Limb (tissue), 2 donors: ENCODE measurements around the gene AVEN.
"Not testable (repeated sequence)": the region's sequence is repeated elsewhere in the genome, so short reads cannot be mapped to it uniquely, and the experiment has no call there.

ENCODE experiments used
- DNase-seq, 2 donors: peaks; one replicate each; pipeline ENCODE4 v3.0.0-alpha.2; 2016; ENCODE audit errors: extremely low spot score in 2 of 2

AVEN gene

DNA sequence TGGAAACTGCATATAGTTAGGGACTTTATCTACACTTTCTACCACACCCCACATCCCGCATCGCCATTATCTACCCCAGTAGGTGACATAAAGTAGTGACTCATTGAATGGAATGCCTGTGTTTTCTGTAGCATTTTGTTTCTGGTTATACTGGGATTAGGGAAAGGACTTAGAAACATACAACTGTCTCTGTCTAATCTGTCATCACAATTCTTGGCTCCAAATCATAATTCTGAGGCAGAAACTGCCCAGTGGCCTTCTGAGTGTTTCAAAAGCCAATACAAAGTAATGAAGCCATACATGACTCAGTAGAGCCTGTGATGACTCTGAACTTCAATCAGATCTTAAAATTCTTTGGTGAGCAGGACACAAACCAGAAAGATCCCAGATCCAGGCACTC lies 186.4 kb downstream of the AVEN start:
- DNase-seq = no peak

DNA sequence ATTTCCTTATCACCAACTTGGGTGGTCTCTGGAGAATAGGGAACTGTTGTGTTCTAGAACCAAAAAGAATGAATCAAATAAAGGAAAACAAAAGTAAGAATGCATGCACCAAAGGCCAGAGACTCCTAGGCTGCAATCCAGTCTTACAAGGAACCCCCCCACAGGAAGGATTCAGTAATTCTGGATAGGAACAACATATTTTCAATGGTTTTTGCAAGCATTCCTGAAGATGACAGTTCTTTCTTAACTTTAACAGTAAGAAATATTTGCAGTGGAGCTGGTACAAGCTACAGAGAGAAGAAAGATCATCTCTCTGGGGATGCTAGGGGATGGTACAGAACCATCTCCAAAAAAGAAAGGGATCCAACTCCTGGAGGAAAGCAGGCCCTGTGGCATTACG lies 186.9 kb downstream of the AVEN start:
- DNase-seq = no peak

DNA sequence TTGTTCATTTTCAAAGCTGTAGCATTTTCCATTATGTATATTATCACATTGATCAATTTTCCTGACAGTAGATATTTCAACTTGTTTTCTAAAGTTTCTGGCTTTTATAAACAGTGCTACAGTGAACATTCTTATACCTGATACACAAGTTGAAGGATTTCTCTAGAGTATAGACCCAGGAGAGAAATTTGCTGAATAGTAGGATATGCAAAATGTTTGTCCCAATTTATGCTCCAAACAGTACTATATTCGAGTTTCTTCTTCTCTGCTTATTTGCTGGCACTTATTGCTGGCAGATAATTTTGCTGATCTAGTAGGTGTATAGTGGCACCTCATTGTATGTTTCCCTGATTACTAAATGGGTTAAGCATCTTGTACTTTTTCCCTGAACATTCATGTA lies 187.9 kb downstream of the AVEN start:
- DNase-seq = no peak

DNA sequence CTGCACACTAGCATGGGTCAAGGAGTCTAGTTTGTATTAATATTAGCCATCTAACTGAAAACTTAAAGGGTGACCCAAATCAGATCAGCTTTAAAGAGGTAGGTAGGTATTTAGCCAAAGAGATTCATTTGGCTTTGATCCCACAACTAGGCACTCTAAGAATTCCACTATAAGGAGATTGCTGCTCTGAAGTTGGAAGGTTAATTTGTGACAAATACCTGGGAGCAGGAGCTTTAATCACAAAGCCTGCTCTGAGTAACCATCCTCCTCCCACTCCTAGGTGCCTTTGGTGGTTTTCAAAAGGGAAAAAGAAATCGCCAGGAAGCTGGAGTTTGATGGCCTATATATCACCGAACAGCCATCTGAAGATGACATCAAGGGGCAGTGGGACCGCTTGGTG lies 191.0 kb downstream of the AVEN start:
- no peak for DNase-seq

DNA sequence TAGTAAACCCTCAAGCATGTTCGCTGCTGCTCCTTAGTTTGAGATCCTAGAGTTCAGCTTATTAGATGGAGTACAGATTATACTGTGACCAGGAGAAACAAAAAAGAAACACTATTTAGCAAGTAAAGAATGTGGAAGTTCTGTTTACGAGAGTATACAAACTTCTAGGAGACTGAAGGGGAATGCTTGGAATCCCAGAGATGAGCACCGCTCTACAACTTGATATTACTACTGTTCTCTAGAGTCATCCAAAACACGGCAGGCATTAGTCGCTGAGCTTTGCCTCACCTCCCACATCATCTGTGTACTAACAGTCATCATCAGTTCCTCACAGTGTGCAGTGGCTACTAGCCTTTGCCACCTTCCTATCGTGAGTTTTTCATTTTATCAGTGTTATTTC lies 192.1 kb downstream of the AVEN start:
- no peak for DNase-seq

DNA sequence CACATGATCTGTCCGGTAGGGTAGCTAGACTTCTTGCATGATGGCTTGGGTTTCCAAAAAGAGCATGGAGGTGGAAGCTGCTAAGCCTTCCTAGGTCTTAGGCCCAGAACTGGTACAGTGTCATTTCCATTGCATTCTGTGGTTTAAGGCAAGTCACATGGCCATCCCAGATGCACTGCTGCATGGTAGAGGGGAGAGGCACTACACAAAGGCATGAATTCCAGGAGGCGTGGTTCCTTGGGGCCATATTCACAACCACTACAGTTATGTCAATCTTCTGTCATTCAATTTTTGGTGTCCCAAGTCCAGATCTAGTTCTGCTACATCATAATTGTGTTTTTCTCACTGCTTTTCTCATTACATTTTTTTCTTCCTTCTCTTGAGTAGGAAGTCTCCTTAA lies 192.9 kb downstream of the AVEN start:
- DNase-seq = no peak

DNA sequence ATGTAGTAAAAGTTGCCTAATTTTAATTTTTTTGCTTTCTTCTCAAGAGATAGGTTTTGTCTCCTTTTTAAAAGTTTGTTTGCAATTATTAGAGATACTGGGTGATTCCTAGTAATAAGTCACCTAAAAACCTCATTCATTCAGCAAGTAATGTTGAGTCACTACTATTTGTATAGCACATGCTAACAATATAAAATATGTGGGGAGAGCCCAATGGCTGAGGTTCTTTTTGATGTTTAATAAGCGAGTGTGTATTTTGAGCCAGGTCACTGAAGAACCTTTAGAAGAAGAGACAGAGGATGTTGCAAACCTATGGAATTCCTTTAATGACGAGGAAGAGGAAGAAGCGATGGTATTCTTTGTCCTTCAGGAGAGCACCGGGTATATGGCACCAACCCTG lies 194.4 kb downstream of the AVEN start:
- DNase-seq = no peak

DNA sequence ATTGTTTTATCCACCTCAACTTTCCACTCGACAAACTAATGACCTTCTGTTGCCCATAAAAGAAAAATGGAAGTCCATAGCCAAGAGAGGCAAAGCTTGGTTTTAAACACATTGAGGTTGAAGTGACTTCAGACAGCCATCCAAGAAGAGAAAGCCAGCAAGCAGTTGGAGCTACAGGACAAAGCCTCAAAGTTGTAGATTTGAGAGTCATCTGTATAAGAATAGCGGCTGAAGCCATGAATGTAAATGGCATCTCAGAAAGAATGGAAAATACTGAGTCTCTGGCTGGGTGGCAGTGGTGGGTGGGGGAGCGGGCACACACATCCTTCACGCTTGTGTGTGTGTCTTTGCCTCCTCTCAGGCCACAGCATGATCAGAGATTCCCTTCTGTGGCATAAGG lies 194.8 kb downstream of the AVEN start:
- no peak for DNase-seq

DNA sequence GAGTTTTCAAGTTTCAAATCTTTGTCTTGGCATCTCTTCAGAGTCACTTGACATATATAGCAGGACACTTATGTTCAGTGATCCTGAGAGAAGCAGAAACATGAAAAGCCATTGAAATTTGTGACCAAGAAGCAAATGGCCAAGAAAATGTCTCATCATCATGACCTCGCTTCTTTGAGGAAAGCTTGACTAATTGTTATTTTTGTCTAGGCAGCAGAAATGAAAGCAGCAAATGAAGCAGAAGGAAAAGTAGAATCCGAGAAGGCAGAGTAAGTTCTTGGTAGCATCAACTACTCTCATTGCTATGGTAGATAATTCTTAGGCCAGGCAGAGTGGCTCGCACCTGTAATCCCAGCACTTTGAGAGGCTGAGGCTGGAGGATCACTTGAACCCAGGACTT lies 198.4 kb downstream of the AVEN start:
- DNase-seq = no peak

DNA sequence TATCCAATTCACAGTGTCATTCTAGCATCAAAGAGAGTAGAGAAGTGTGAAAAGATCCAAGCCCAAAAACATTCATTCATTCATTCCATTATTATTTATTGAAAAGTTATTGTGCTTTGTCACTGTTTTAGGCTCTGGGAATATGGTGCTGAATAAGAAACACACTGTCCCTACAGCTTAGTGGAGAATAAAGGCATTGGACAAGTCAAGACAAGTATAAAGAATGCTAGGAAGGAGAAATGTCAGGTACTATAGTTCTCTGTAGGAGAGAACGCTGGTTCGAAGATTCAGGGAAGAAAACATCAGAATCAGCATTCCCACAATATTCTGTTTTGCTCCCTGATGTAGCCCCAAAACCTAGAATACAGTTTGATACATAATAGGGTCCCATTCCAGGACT lies 199.5 kb downstream of the AVEN start:
- DNase-seq = no peak

DNA sequence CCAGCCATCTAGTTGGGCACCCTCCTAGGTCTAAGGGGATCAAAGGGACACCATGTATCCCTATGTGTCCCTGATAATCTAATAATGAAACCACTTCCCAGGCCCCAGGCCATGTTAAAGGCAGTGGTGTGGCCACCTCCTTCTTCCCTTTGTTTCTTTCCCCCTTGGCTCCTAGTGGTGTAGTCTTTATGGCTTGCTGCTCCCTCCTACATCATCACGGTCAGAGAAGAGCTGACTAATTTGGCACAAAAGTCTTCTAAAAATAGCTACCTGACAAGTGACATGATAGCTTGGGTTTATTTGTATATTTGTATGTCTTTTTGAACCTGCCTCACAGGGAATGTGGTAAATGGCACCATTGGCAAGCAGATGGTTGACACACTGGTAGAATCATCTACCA lies 201.7 kb downstream of the AVEN start:
- DNase-seq = no peak

DNA sequence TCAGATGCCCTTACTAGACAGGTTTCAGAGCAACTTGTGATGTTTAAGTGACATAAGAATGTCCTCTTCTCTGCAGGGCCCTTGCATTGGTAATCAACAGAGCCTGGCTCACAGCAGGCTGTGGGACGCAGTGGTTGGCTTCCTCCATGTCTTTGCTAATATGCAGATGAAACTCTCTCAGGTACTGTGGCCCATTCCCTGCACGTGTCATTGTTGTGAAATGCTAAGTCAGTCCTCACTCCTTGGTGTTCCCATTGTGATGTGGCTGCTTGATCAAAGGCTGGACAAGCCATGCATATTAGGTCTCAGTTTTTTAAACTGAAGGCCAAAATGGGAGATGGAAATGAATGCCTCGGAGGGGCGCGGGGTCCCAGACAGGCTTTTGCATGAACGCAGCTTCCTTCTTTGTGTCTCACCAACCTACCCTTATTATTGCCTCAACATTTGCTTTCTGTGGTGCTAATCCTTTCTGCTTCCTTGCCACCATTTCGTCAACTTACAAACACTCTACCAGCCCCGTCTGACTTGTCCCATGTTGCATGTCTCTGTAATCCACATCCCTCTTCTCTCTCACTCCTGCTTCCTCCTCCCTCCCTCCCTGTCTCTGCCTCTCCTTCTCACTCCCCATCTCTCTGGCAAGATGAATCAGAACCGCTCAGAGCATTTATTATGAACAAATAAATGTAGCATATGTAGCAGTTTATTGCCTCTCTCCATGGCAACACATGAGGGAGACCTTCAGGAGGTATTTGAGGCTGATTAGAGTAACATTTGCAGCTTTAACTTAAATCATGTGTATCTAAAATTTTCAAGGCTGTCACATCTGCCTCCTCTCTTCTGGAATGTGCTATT lies 203.9 kb downstream of the AVEN start:
- no peak for DNase-seq

DNA sequence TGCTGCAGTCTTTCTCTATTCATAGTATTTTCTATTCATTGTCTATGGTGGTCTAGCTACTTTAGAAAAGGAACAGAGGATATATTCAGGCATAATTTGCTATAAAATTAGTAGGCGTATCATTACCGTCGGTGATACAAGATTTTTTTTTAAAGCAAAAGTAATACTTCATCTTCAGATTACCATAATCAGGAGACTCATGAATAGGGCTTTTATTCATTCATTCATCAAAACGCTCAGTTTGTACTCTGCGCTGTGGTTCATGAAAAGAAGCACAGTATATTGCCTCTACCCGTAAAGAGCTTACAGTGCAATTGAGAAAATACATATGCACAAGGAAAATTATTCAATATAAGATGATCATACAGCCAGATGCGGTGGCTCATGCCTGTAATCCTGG lies 207.4 kb downstream of the AVEN start:
- DNase-seq = no peak

DNA sequence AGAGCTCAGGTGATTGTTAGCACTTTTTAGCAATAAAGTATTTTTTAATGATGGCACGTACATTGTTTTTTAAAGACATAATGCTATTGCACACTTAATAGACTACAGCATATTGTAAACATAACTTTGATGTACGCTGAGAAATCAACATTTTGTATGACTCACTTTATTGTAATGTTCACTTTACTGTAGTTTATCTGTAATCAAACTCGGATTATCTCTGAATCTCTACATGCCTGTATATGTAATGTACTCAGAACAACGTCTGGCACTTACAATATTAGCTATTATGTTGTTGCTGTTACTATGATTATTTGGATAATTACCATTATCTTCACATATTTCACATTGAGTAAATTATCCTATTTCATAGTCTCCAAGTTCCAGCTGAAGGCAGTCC lies 208.7 kb downstream of the AVEN start:
- no peak for DNase-seq

DNA sequence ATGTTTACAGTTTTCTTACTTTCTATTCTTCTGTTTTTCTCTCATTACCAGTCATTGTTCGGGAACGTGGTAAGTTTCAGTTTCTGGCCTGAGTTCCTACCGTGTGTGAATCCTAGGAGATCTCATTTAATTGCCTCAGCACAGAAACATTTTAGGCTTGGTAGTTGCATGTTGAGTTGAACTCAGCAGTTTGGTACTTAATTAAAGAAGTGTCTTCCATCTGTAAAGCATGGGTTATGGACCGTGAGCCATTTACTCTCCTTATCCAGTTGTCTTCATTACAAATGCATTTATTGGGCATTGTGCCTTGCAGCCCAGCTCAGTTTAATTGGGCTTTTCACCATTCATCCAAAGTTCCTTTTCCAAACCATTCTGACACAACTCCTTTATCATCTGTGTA lies 212.8 kb downstream of the AVEN start:
- no peak for DNase-seq

DNA sequence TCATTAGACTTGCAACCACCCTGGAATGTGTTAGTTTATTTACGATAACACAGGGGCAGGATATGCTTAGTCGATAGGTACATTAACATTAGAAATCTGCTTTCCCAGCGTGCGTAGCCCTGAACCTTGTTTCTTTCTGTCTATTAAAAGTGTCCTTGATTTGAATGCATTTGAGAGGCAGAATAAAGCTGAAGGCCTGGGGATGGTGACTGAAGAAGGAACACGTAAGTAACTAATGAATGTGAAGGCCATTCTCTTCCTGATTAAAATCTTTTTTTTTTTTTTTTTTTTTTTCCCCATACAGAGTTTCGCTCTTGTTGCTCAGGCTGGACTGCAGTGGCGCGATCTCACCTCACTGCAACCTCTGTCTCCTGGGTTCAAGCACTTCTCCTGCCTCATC lies 213.6 kb downstream of the AVEN start:
- DNase-seq = no peak

DNA sequence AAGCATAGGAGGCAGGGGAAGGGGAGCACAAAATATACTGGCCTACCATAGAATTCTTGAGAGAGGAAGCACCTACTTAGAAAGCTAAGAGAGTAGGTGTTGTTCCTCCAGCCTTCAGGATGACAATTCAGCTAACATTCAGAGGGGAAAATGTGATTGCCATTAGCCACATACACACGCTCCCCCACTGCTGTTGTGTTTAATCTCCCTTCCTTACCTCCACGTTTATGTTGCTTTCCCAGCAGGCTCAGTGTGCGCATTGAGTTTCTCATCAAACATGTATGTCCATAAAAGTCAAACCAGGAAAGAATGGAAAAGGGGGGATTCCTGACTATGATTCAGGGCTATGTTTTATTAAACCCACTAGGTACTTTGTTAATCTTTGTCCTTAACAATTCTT lies 215.9 kb downstream of the AVEN start:
- DNase-seq = no peak

DNA sequence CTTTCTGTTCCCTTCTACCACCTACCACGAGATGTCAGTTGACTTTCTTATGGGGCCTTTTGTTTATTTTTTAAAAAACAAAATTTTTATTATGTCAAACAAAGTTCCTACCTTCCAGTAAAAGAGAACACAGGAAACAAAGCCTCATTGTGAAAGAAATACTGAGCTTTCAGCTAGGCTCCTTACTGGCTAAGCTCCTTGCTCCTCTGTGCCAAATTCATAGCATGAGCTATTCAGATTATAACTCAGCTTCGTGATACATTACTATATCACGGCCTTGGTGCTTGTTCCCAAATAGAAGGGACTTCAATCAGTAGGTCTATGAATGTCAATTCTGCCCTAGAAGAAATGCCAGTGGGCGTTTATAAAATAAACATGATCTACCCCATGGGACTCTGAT lies 216.5 kb downstream of the AVEN start:
- peak in 1 of 2 donors; percentile 13 for DNase-seq

DNA sequence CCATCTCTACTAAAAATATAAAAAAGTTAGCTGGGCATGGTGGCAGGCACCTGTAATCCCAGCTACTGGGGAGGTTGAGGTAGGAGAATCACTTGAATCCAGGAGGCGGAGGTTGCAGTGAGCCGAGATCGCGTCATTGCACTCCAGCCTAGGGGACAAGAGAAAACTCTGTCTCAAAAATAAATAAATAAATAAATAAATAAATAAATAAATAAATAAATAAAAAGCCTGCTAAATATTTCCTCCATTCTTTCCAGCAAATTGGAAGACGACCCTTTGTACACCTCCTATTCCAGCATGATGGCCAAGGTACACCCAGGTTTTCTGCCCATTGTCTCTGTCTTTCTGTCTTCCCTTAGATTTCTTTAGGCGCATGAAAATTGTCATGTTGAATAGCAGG lies 219.5 kb downstream of the AVEN start:
- DNase-seq = not testable (repeated sequence)
